HG02852 (cell line): Measurements from ENCODE around the gene THRB.
A peak's percentile ranks its signal among the peaks of the same experiment; 100 is the strongest.
"Not testable (repeated sequence)": the region's sequence is repeated elsewhere in the genome, so short reads cannot be mapped to it uniquely, and the experiment has no call there.

Source experiments
- ATAC-seq: cut with Tn5 transposase; IDR thresholded peaks from one replicate; pipeline ENCODE4 v1.9.1; 2021; ENCODE audit warnings: mild to moderate bottlenecking, moderate library complexity; ENCODE audit not compliant: unreplicated experiment

The THRB gene

DNA sequence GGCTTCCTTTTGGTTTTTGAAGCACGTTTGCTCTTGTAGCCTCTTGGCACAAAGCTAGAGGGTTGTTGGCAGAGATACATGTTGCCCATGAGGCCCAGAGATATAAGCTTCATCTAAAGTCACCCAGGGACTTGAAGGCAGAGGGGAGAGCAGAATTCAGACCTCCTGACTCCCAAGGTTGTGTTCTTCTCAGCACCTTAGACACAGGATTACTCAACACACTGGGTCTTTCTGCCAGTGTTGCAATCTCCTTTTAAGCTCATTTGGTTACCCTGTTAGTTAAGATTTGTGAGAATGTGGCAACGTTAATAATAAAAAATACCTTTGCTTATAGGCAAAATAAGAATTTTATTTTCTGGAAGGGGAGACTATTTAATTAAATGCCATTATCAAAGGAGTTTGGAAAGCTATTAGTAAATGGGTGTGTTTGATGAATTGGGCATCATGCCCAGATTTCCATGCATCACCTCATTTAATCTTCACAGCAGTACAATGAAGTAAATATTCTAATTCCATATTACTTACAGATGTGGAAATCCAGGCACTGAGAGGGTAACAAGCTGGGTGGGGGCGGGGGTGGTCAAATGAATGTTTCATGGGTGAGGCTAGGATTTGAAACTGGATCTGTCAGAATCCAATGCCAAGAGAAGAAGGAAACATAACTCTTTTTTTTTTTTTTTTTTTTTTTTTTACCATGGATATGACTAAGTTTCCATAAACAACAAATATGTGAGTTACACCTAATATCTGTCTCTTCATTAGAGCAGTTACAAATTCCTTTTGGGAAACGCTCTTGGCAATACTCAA, 366.2 kb downstream of the THRB start:
- no peak for ATAC-seq

DNA sequence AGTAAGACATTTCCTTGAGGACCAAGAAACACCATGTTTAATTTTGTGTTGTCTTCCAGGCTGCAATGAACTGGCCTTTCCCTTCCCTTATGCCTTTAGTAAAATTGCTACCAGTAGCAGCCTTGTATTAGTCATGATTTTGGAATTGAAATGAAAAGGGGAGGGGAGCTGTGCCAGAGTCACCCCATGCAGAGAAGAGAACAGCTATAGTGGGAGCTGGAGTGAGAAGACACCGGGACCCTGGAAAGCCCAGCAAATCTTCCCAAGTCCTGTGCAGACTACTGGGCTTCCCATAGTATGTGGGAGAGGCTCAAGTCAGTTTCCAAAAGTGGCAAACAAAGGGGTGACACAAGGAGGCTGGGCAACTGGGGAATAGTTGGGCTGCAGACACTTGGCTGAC, 371.1 kb downstream of the THRB start:
- no peak for ATAC-seq

DNA sequence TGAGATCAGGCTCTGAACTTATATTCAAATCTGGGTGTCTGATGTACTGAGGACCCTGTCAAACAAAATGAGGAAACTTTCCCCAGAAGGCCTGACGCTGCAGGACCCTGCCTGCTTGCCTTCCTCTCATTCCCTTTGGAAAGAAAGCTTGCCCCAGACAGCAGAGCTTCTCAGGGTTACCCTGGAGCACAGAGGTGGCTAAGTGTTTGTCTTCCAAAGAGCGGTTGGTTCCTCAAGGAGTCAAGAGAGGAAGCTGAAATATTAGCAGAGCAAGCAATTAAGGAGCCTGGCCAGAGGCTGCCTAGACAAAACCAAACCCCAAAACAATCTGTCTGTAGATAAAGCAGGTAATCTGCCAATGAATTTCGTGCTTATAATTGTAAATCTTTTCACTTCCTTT, 374.2 kb downstream of the THRB start:
- ATAC-seq = no peak

- no peak for ATAC-seq
Observed at GRCh38 chr3:24119321-24119751, 375.3 kb downstream of the THRB start.

DNA sequence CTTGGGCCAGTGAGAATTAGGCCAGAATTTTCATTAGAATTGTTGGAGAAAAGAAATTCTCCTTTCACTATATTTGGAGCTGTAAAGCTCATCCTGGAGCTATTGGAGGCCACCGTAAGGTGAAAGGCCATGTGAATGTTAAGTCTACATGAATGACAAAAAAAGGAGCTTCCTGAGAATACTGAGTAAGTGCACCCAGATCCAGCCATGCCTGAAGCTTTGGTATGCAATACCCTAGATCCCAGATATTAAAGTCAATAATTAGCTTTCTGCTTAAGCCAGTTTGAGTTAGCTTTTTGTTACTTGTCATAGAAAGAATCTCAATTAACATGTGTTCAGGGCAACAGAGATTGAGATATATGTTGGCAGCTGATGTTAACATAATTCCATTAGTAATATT, 377.1 kb downstream of the THRB start:
- ATAC-seq = no peak

- no peak for ATAC-seq
Observed at GRCh38 chr3:24111711-24112110, 382.9 kb downstream of the THRB start.

- ATAC-seq = no peak
Observed at GRCh38 chr3:24110051-24110450, 384.6 kb downstream of the THRB start.

DNA sequence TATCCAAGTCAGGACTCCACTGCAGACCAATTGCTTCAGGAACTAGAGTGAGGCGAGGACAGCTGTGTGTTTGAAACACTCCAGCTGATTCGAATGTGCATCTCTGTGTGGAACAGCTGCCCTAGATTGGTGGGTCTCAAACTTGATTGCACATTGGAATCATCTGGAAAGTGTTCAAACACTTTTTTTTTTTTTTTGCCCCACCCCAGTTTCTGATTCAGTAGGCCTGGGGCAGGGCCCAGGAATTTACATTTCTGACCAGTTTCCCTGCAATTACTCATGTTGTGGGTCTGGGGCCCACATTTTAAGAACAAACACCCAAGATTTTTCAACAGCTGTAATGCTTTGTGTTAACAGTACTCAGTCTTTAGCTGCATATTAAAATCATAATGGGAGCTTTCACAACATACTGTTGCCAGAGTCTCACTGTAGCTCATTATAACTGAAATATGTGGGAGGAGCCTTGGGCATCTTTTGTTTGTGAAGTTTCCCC, 392.9 kb downstream of the THRB start:
- no peak for ATAC-seq

DNA sequence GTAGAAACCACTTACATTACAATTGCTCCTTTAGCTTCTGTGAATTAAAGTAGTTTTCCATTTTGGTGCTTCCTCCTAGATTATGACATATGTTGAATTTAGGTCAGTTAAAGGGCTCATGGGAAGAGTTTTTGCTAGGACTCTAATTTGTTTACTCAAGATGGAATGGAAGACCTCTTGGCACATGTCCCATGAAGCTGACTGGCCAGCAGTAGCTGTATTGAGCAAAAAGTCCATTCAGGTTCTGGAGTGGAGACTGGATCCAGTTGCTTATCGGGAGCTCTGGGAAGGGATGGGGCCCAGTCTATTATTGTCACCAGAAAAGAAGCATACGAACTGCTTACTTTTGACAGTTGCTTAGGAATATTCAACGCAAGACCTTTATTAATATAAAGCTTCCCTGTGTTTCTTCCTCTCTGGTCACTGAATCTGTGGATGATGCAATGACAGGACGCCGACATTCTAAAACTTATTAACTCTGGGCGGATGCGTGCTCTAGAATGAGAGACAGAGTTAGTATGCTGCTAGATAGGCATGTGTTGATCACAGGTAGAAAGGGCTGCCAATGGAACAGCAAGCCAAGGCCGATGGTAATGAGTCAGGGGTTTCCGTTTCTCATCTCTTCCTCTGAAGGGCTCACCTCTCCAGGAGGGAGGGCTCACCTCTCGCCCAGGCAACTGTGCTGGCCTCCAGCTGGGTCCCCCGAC, 393.8 kb downstream of the THRB start:
- ATAC-seq = no peak

- ATAC-seq = no peak
Observed at GRCh38 chr3:24096695-24097290, 397.9 kb downstream of the THRB start.

- no peak for ATAC-seq
Observed at GRCh38 chr3:24096271-24096670, 398.4 kb downstream of the THRB start.

GRCh38 chr3:24094818-24095217, 399.8 kb downstream of the THRB start:
- not testable (repeated sequence) for ATAC-seq

- ATAC-seq = peak; percentile 52
Observed at GRCh38 chr3:24088782-24089181, 405.9 kb downstream of the THRB start.

DNA sequence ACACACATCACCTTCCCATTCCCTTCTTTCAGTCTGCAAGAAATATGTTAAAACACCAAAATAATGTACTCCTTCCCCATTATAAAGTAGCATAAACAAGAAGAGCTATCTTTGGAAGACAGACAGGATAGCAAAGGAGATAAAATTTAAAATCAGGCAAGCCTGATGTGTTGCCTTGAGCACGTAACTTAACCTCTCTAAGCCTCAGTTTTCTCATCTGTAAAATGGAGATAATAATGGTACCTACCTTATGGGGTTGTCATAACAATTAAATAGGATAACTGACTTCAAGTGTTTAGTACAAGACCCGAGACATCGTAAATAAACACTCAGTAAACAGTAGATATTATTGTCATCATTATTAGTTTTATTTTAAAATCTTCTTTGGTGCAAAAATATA, 407.2 kb downstream of the THRB start:
- ATAC-seq = no peak

DNA sequence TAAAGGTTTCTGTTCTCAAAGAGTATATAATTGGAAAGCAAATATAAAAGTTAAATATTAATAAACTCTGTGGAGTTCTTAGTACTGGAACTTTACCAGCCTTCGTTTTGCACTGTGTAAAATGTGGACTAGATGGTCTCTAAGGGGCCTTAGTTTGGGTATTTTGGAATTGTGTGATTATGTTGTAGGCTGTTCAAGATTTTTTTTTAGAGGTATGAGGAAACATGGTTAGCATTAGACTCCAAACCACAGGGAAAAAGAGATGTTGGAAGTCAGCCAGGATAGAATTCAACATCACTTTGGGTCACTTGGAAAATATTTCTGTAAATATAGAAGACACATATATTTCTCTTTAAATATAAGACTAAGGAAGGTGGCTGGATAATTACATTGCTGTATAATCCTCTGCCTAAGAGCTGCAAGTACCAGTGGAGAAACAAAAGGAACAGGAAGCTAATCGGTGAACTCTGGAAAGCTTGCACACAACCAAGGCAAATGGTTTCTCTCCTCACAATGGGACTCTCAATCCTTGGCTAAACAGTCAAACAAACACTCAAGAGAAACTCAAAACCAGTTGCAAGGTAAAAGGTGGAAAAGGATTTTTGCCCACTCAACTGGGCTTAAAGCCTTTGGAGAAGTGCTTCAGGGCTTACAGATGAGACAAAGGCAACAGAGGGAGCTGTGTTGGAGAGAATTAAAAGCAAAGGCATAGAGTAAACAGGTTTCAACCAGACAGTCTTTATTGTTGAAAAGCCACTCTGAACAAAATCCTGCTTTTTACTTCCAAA, 407.8 kb downstream of the THRB start:
- no peak for ATAC-seq

DNA sequence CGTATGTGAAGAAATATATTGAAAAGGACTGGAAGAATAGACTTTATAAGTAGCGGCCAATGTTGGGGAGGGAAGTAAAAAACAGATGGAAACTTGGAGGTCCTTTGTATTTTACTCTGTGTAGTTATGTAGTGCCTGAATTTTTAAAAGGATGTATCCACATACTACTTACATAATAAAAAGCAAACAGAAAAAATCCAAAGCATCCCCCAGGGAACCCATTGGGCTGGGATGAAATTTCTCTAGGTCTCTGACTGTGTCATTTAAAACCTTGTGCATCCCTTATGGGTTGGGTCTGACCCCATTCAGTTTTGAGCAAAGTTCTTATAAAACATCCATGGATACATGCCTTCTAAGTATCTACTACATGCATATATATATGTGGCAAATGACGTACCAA, 408.4 kb downstream of the THRB start:
- ATAC-seq = no peak

- ATAC-seq = no peak
Observed at GRCh38 chr3:24072193-24072592, 422.5 kb downstream of the THRB start.

DNA sequence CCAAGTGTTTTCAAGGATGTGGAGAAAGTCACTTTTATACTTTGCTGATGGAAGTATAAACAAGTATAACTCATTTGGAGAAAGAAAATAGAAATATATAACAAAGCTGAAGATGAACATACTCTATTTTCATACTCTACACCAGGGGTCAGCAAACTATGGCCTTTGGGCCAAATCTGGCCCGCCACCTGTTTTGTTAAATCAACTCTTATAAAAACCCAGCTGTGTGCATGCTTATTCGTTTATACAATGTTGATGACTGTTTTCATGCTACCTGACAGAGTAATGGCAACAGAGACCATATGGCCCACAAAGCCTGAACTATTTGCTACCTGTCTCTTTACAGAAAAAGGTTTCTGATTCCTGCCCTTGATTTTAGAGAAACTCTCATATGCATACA, 425.6 kb downstream of the THRB start:
- no peak for ATAC-seq

DNA sequence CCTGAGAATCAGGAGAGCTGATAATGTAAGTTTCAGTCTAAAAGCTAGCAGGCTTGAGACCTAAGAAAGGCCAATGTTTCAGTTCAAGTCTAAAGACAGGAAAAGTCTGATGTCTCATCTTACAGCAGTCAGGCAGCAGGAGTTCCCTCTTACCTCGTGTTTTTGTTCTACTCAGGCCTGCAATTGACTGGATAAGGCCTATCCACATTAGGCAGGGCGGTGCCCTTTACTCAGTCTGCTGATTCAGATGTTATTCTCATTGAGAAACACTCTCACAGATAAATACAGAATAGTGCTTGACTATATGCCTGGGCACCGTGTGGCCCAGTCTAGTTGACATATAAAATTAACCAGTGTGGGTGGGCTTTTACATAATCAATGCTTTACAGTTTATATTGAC, 427.2 kb downstream of the THRB start:
- ATAC-seq = no peak
